KOPT-K1 (cell line): ENCODE data around the gene FAM174B.

Source experiments
- H3K27ac ChIP-seq: fragments of 200-600 bp; sonication (generic); 2 replicates; pipeline ENCODE4 v1.5.1; 2016; ENCODE audit warnings: antibody characterized with exemption, mild to moderate bottlenecking, low read depth, low read length; ENCODE audit not compliant: poor library complexity, severe bottlenecking
- H3K36me3 ChIP-seq: fragments of 200-600 bp; sonication (generic); 2 replicates; pipeline ENCODE4 v1.5.1; 2017; ENCODE audit warnings: antibody characterized with exemption, mild to moderate bottlenecking, low read length, moderate library complexity; ENCODE audit not compliant: insufficient read depth
- H3K9me3 ChIP-seq: fragments of 200-600 bp; sonication (generic); 2 replicates; pipeline ENCODE4 v1.5.1; 2017; ENCODE audit warnings: antibody characterized with exemption, low read length, mild to moderate bottlenecking; ENCODE audit not compliant: insufficient read depth, poor library complexity, severe bottlenecking

FAM174B gene

DNA sequence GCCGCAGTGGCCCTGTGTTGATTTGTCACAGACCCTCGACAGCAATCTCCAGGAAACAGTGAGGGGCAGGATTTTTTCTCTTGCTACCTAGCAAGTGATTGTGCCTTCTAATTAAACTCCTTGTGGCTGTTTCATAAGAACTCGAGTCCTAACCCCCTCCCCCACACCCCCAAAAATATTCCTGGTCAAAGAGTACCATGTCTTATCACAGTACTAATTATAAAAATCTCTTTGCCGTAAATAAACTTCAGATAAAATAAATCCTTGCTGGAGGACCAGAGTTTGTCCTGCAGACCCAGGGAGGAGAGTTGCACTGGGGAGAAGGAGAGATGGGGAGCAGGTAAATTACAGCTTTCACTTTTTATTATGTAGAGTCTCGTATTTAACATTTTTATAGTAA lies 64.3 kb downstream of the FAM174B start:
- Histone ChIP-seq H3K36me3 (no peaks in the 10 kb centered on the region), H3K9me3 (no peaks in the 10 kb centered on the region), H3K27ac (no peak overlapping the region)

DNA sequence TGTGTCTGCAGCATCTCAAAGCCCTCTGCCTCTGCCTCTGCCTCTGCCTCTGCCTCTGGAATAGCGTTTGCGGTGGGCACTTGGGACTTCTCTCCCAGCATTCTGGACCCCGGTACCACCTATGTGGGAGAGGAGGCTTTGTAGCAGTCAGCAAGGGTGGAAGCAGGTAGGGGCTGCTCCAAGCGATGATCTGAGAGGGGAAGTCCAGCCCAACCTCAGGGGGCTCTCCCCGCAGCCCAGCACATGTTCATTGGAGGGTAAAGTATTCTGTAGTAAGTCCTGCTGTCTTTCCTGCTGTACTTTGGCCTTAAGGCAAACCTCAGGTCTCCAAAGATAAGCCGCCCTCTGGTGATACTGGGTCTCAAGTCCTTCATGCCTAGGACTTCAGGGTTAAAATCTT lies 68.6 kb downstream of the FAM174B start:
- Histone ChIP-seq H3K36me3 (no peaks in the 10 kb centered on the region), H3K9me3 (peaks cover 6% of the 10 kb centered on the region), H3K27ac (no peak overlapping the region)

- no peaks in the 10 kb centered on the region for H3K36me3 ChIP-seq
- no peak overlapping the region for H3K27ac ChIP-seq
- peaks cover 6% of the 10 kb centered on the region for H3K9me3 ChIP-seq
These were observed 69.1 kb downstream of the FAM174B start for GRCh38 chr15:92586383-92586942.

DNA sequence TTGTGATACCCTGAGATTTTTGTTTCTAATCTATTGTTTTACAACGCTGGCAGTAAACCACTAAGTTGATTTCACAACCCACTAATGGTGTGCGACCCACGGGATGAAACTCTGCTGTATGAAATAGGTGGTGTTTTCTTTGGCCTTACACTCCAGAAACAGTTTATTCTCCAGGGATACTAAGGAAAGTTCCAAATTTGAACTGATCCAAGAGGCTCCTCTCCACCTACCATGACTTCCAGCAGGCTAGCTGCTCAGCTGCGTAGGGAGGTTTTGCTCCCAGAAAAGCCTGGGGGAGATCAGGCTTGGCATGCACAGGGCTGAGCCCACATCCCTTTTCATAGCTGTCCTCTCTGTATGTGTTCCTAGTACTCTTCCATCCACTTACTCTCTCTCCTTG lies 71.5 kb downstream of the FAM174B start:
- peaks cover 6% of the 10 kb centered on the region for H3K9me3 ChIP-seq
- no peak overlapping the region for H3K27ac ChIP-seq
- H3K36me3 ChIP-seq, result no peaks in the 10 kb centered on the region

DNA sequence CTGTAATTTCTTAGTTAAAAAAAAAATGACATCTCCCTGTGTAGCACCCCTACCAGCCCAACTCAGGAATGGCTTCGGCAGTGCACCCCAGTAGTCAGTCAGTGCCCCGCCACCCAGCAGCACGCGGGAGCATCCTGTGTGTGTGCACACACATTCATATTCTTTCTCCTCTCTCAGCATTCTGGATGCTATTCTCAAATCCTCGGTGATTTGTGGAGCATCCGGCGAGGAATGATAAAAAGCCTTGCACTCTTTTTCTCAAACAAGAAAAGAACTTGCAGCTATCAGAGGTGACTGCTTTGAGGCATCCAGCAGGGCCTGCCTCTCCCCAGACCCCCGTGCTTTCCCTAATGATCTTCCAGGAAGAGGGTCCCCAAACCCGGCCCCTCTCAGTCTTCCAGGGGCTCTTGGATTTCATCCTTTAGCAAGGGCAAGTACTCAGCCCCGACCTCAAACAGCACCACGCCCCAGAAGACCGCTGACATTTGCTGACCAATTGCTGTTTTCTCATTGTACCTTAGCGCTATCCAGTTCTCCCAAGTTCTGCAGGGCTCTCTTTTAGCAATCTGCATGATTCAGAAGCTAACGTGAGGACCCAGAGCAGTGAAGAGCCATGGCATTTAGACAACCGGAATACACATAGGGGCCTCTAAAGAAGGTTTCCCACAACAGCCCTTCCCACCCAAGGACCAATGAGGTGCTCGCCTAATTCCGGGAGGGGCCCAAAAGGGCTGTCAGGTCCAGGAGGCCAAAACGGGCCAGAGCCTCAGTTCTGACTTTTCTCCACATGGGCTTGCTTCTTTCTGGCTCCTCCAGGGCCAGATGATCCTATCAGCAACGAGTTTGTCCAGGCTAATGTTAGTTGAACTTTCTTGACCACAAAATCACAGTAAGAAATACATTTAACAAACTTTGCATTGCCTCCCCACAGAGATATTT lies 72.2 kb downstream of the FAM174B start:
- Histone ChIP-seq H3K27ac (no peak overlapping the region), H3K36me3 (no peaks in the 10 kb centered on the region), H3K9me3 (peaks cover 6% of the 10 kb centered on the region)

DNA sequence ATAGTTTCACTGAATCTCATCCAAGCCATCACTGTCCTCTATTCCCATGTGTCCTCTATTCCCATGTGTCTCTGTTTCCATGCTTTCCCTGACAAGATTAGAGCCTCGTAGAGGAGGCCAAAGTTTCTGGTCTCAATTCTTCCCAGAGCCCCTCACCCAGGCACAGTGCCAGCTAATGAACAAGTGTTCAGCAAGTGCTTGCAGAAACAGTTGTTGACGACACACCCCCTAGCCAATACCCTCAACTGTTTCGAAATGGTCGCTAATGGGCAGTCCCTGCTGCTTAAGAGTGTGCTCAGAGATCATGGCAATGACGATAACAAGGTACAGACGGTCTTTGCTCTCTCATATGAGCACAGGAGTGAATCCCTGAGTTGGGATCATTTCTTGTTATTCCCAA lies 73.4 kb downstream of the FAM174B start:
- Histone ChIP-seq H3K27ac (no peak overlapping the region), H3K36me3 (no peaks in the 10 kb centered on the region), H3K9me3 (peaks cover 6% of the 10 kb centered on the region)

- H3K36me3 ChIP-seq, result no peaks in the 10 kb centered on the region
- peaks cover 6% of the 10 kb centered on the region for H3K9me3 ChIP-seq
- H3K27ac ChIP-seq, result no peak overlapping the region
These were observed 74.6 kb downstream of the FAM174B start for GRCh38 chr15:92580933-92581445.

DNA sequence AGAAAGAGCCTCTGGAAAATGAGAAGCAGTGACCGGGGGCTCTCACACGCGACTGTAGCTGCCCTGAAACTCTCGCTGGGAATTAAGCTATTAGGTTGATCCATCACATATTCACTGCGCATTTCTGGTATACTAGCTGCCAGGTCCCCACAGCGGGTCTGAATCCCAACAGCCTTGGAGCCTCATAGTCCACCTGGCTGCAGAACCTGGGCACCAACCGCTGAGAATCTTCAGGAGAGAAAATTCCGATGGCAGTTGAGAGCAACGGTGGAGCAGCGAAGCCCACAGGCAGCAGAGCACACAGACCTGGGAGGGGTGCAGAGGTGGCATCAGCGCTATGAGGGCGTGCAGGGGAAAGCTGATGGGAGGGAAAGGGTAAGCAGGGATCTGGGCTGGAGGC lies 75.1 kb downstream of the FAM174B start:
- H3K27ac ChIP-seq, result no peak overlapping the region
- H3K36me3 ChIP-seq, result no peaks in the 10 kb centered on the region
- peaks cover 6% of the 10 kb centered on the region for H3K9me3 ChIP-seq

GRCh38 chr15:92579931-92580470 lies 75.6 kb downstream of the FAM174B start:
- H3K27ac ChIP-seq, result no peak overlapping the region
- H3K36me3 ChIP-seq, result no peaks in the 10 kb centered on the region
- H3K9me3 ChIP-seq, result peaks cover 6% of the 10 kb centered on the region

GRCh38 chr15:92579486-92579885 lies 76.1 kb downstream of the FAM174B start:
- H3K27ac ChIP-seq, result no peak overlapping the region
- no peaks in the 10 kb centered on the region for H3K36me3 ChIP-seq
- H3K9me3 ChIP-seq, result peaks cover 6% of the 10 kb centered on the region

GRCh38 chr15:92578096-92578835 lies 77.3 kb downstream of the FAM174B start:
- Histone ChIP-seq H3K27ac (no peak overlapping the region), H3K9me3 (no peaks in the 10 kb centered on the region), H3K36me3 (no peaks in the 10 kb centered on the region)

- Histone ChIP-seq H3K27ac (no peak overlapping the region), H3K36me3 (no peaks in the 10 kb centered on the region), H3K9me3 (no peaks in the 10 kb centered on the region)
These were observed 78.9 kb downstream of the FAM174B start for GRCh38 chr15:92576597-92577200.

GRCh38 chr15:92574566-92574965 lies 81.0 kb downstream of the FAM174B start:
- no peaks in the 10 kb centered on the region for H3K36me3 ChIP-seq
- no peaks in the 10 kb centered on the region for H3K9me3 ChIP-seq
- H3K27ac ChIP-seq, result no peak overlapping the region

DNA sequence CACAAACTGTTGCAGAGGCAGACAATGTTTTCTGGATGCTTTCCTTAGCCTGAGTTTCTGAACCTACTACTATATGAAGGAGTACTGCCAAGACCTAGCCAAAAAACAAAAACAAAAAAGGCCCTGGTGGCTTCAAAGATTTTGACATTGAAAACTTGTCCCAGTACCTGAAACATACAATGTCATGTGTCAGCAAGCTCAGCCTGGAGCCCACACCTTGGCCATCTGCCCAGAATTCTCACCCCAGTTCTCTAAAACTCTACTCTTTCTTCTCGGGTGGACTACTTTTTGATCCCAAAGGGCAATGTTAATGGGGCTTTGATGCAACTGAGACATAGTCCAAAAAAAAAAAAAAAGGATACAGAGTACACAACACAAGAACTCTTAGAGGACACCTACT lies 81.4 kb downstream of the FAM174B start:
- Histone ChIP-seq H3K36me3 (no peaks in the 10 kb centered on the region), H3K27ac (no peak overlapping the region)

GRCh38 chr15:92571824-92572223 lies 83.8 kb downstream of the FAM174B start:
- Histone ChIP-seq H3K27ac (no peak overlapping the region), H3K36me3 (no peaks in the 10 kb centered on the region)

More for the DNA sequence above, 81.4 kb downstream of the FAM174B start:
- H3K9me3 ChIP-seq, result no peaks in the 10 kb centered on the region

More at GRCh38 chr15:92571824-92572223, 83.8 kb downstream of the FAM174B start:
- no peaks in the 10 kb centered on the region for H3K9me3 ChIP-seq
